HS-27A (cell line): ENCODE results near the gene MAGI1.
"Not testable (repeated sequence)": the region's sequence is repeated elsewhere in the genome, so short reads cannot be mapped to it uniquely, and the experiment has no call there.

Experiments used
- DNase-seq: peaks from one replicate; pipeline ENCODE4 v3.0.0-alpha.2; 2012; ENCODE audit warnings: low read depth, missing footprints

Gene MAGI1

GRCh38 chr3:65526656-65527055 is 512.1 kb downstream of the MAGI1 start:
- DNase-seq: no peak

GRCh38 chr3:65524584-65524983 is 514.1 kb downstream of the MAGI1 start:
- no peak for DNase-seq

- DNase-seq: no peak
Observed at GRCh38 chr3:65523878-65524277, 514.8 kb downstream of the MAGI1 start.

- no peak for DNase-seq
Observed at GRCh38 chr3:65521032-65521431, 517.7 kb downstream of the MAGI1 start.

GRCh38 chr3:65516998-65517397 is 521.7 kb downstream of the MAGI1 start:
- no peak for DNase-seq

- not testable (repeated sequence) for DNase-seq
Observed at GRCh38 chr3:65514317-65514716, 524.4 kb downstream of the MAGI1 start.

DNA sequence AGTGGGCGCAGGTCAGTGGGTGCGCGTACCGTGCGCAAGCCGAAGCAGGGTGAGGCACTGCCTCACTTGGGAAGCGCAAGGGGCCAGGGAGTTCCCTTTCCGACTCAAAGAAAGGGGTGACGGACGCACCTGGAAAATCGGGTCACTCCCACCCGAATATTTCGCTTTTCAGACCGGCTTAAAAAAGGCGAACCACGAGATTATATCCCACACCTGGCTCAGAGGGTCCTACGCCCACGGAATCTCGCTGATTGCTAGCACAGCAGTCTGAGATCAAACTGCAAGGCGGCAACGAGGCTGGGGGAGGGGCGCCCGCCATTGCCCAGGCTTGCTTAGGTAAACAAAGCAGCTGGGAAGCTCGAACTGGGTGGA is 529.3 kb downstream of the MAGI1 start:
- not testable (repeated sequence) for DNase-seq

DNA sequence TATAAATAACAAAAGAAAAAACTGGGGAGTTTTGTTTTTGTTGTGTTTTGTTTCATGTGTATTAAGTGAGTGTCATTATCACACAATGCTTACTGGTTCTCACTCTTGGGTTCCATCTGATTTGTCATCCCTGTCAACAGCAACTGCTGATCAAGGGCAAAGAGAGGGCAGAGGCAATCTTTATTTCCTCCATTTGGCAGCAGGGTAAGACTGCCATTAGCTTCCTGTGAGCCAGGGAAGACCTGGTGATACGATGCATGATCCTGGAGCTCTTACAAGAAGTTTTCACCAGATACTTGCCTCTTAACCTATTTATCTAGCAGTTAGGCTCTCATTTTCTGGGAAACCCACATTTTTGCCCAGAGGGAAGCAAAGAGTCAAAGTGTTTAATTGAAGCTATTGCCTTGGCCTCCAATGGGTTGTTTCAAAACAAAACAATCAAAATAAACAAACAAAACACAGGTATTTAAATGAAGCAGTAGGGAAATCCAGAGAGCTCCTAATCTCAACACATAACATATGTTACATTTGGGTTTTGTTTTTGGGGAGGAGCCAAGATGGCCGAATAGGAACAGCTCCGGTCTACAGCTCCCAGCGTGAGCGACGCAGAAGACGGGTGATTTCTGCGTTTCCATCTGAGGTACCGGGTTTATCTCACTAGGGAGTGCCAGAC is 529.8 kb downstream of the MAGI1 start:
- DNase-seq: no peak

GRCh38 chr3:65507437-65507836 is 531.3 kb downstream of the MAGI1 start:
- no peak for DNase-seq

GRCh38 chr3:65503776-65504175 is 534.9 kb downstream of the MAGI1 start:
- DNase-seq: no peak

DNA sequence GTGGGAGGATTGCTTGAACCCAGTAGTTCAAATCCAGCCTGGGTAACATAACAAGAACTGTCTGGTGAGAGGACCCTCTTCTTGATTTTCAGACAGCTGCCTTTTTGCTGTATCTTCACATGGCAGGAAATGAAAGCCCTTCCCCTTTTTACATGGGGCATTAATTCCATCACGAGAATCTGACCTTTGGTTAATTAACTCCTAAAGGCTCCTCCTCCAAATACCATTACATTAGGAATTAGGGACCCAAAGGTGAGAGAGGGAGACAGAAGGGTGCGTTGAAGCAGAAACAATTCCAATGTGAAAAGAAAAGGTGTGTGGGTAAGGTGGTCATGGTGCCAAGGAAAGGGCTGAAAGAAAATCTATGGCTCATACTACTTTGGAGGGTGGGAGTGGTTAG is 536.2 kb downstream of the MAGI1 start:
- no peak for DNase-seq

DNA sequence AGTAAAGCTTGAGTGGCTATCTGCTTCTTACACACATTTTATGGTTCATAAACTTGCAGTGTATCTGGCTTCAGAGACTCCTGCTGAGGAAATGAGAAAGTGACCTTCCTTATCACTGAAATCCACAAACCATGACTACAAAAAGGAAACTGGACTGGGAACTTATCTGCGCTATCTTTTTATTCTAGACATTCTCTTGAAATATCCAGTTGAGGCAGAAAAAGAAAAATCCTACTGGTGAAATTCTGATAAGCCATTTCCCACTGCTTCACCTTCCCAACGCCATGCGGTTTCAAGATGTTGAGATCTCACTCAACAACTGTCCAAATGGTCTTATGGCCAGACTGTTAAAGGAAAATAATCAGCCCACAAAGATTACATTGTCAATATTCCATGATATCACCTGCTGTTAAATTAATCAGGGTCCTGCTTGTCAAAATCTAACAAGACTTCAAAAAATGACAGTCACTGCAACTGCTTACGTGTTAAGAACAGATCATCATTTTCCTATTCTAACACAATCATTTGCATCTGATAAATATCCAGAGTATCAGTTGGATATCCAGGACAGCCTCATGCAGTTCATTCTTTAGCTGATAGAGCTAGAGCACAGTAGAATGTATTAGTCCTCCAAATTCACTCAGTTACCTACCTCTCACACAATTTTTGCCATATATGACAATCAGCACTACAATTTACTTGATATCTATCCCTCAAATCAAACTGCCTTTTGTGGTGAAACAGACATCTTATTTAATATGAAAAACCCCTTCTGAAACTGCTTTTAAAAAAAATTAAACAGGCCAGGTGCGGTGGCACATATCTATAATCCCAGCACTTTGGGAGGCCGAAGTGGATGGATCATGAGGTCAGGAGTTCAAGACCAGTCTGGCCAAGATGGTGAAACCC is 538.1 kb downstream of the MAGI1 start:
- DNase-seq: no peak

GRCh38 chr3:65497846-65498245 is 540.9 kb downstream of the MAGI1 start:
- no peak for DNase-seq

GRCh38 chr3:65497236-65497635 is 541.5 kb downstream of the MAGI1 start:
- DNase-seq: no peak

DNA sequence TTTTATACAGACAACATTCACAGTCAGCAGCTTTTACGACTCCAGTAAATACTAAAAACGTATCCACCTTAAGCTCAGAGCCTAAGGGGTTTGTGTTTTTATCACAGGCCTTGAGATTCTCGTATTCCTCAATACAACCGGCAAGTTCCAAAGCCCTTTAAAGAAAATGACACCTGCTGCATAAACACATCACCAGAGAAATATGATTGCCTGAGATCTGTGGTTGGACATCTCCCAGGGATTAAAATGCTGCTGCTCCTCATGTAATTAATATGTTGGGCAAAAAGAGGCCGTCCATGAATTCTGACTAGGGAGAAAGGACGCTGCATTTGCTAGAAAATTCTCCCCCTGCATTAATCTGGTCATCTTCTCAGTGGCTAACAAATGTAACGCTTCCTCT is 544.8 kb downstream of the MAGI1 start:
- DNase-seq: no peak

DNA sequence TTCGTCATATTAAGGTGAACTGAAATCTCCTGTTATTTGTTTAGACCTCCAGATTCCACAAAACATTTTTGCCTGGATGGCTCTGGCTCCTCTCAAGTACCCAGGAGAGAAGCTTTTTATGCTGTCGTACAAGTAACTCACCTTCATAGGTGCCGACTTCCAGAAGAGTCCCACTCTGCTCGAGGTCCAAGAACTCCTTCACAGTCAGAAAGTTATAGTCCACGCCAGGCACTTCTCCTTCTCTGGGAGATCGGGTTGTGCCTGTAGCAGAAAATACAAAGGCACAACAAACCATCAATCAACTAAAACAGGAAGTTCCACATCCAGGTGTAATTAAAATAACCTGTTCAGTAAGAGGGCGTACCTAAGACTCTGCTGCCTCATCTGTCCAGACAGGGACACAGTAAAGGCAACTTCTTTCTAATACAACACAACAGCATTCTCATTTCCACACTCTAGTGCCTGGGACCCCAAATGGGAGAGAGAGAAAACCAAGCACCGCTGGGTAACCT is 545.3 kb downstream of the MAGI1 start:
- no peak for DNase-seq

- DNase-seq: no peak
Observed at GRCh38 chr3:65492249-65492648, 546.5 kb downstream of the MAGI1 start.

- DNase-seq: no peak
Observed at GRCh38 chr3:65490114-65490513, 548.6 kb downstream of the MAGI1 start.

DNA sequence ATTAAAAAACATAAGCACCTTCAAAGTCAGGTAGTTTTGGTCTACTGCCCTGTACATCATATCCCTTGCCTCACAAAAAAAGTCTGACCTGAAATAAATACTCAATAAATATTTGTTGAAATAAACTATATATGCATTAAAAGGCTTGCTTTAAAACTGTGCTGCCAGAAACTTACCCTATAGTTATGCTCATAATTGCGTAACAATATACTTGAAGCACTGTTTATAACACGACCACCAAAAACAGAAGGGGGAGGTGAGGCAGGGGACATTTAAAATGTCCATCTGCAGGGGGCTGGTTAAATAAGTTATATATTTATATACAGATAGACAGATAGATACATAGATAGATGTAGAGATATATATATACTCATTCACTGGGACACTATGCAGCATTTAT is 549.5 kb downstream of the MAGI1 start:
- DNase-seq: no peak

- DNase-seq: no peak
Observed at GRCh38 chr3:65485826-65486469, 552.8 kb downstream of the MAGI1 start.

DNA sequence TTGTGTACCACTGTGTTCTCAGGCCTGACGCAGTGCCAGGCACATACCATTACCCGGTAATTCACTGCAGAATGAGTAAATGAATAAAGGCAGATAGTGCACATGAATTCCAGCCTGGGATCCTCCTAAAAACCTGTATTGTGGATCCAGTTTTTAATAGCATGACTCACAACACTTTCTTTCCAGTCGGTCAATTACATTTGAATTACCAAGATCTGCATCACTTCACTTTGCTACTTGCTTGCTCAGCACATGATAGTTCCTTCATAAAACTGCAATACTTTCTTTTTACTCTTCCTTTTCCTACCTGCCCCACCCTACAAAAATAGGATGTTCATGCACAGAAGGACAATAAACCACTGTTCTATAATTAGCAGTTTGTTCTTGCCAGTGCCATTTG is 553.8 kb downstream of the MAGI1 start:
- DNase-seq: no peak

GRCh38 chr3:65483480-65483879 is 555.2 kb downstream of the MAGI1 start:
- DNase-seq: no peak

DNA sequence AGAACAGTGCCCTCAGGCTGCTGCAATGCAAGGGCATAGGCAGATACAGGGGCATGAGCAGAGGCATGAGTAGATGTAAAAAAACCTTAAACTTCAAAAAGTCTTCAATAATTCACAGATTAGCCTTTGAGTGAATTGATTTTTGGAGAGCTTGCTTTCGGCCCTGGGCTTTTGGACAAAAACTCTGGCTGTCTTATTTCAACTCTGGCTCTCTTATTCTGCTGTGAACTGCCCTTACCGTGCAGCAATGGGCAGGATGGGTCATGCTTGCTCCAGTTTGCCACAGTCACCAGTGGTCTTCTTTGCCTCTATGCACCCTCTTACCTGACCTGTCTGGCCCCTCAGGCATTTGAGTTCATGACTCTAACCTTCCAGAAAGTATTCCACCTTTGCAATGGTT is 555.7 kb downstream of the MAGI1 start:
- DNase-seq: no peak
